ENCODE measurements around the gene PTPRN2.
"Not testable (repeated sequence)": the region's sequence is repeated elsewhere in the genome, so short reads cannot be mapped to it uniquely, and the experiment has no call there.

The PTPRN2 gene

GRCh38 chr7:157951300-157952049, 636.1 kb downstream of the PTPRN2 start:
- DNase-seq (ENCODE audit: low read depth, low spot score): no peak
- H3K27ac ChIP-seq: no peak overlapping the region

- no peak overlapping the region for H3K27ac ChIP-seq
- peak; percentile 1 for DNase-seq (ENCODE audit: low read depth, low spot score)
Observed at GRCh38 chr7:157949711-157950110, 637.9 kb downstream of the PTPRN2 start.

- DNase-seq (ENCODE audit: low read depth, low spot score): no peak
- H3K27ac ChIP-seq: no peak overlapping the region
Observed at GRCh38 chr7:157947504-157947903, 640.1 kb downstream of the PTPRN2 start.

GRCh38 chr7:157946398-157947060, 641.1 kb downstream of the PTPRN2 start:
- no peak for DNase-seq (ENCODE audit: low read depth, low spot score)
- no peak overlapping the region for H3K27ac ChIP-seq

- no peak overlapping the region for H3K27ac ChIP-seq
- DNase-seq (ENCODE audit: low read depth, low spot score): no peak
Observed at GRCh38 chr7:157945401-157945800, 642.2 kb downstream of the PTPRN2 start.

GRCh38 chr7:157944734-157945291, 642.8 kb downstream of the PTPRN2 start:
- no peak for DNase-seq (ENCODE audit: low read depth, low spot score)
- H3K27ac ChIP-seq: no peak overlapping the region

GRCh38 chr7:157944051-157944450, 643.6 kb downstream of the PTPRN2 start:
- H3K27ac ChIP-seq: no peak overlapping the region

GRCh38 chr7:157943561-157943960, 644.1 kb downstream of the PTPRN2 start:
- no peak overlapping the region for H3K27ac ChIP-seq
- DNase-seq (ENCODE audit: low read depth, low spot score): no peak

More at GRCh38 chr7:157944051-157944450, 643.6 kb downstream of the PTPRN2 start:
- DNase-seq (ENCODE audit: low read depth, low spot score): no peak

- DNase-seq (ENCODE audit: low read depth, low spot score): no peak
- H3K27ac ChIP-seq: no peak overlapping the region
Observed at GRCh38 chr7:157941210-157941609, 646.4 kb downstream of the PTPRN2 start.

- DNase-seq (ENCODE audit: low read depth, low spot score): no peak
Observed at GRCh38 chr7:157940497-157940896, 647.1 kb downstream of the PTPRN2 start.

GRCh38 chr7:157938211-157938610, 649.4 kb downstream of the PTPRN2 start:
- no peak overlapping the region for H3K27ac ChIP-seq
- DNase-seq (ENCODE audit: low read depth, low spot score): no peak

More at GRCh38 chr7:157940497-157940896, 647.1 kb downstream of the PTPRN2 start:
- no peak overlapping the region for H3K27ac ChIP-seq

GRCh38 chr7:157937406-157937805, 650.2 kb downstream of the PTPRN2 start:
- H3K27ac ChIP-seq: no peak overlapping the region
- DNase-seq (ENCODE audit: low read depth, low spot score): no peak

GRCh38 chr7:157936976-157937375, 650.6 kb downstream of the PTPRN2 start:
- no peak for DNase-seq (ENCODE audit: low read depth, low spot score)
- no peak overlapping the region for H3K27ac ChIP-seq

GRCh38 chr7:157935721-157936120, 651.9 kb downstream of the PTPRN2 start:
- DNase-seq (ENCODE audit: low read depth, low spot score); H3K27ac ChIP-seq: not testable (repeated sequence)

GRCh38 chr7:157933219-157934155, 654.1 kb downstream of the PTPRN2 start:
- DNase-seq (ENCODE audit: low read depth, low spot score): not testable (repeated sequence)

GRCh38 chr7:157932498-157933218, 655.0 kb downstream of the PTPRN2 start:
- DNase-seq (ENCODE audit: low read depth, low spot score): no peak
- H3K27ac ChIP-seq: no peak overlapping the region

More at GRCh38 chr7:157933219-157934155, 654.1 kb downstream of the PTPRN2 start:
- H3K27ac ChIP-seq: not testable (repeated sequence)

GRCh38 chr7:157930926-157931466, 656.6 kb downstream of the PTPRN2 start:
- H3K27ac ChIP-seq: no peak overlapping the region
- DNase-seq (ENCODE audit: low read depth, low spot score): no peak

GRCh38 chr7:157930441-157930840, 657.2 kb downstream of the PTPRN2 start:
- no peak for DNase-seq (ENCODE audit: low read depth, low spot score)

GRCh38 chr7:157929671-157930070, 658.0 kb downstream of the PTPRN2 start:
- DNase-seq (ENCODE audit: low read depth, low spot score): no peak
- H3K27ac ChIP-seq: no peak overlapping the region

More at GRCh38 chr7:157930441-157930840, 657.2 kb downstream of the PTPRN2 start:
- H3K27ac ChIP-seq: no peak overlapping the region

Data from epithelial cell of prostate (primary cell).